Endothelial cell of umbilical vein (primary cell): ENCODE results near the gene CLEC18B. TPM values are rescaled to one million over a fixed set of nuclear protein-coding genes. Genes with fewer than 3 reads are reported as not detected.
A peak's percentile ranks its signal among the peaks of the same experiment; 100 is the strongest.
"Not testable (repeated sequence)": the region's sequence is repeated elsewhere in the genome, so short reads cannot be mapped to it uniquely, and the experiment has no call there.

ENCODE experiments used
- BruUV-seq: library from RNA; stranded (reverse); fragments of 400-500 nt; replicated peaks from 2 replicates; lab custom pipeline; 2021; lab: Mats Ljungman, UMichigan
- CTCF ChIA-PET: fragments of 300-600, 350-600 bp; sonication (Branson Sonifier 250); formaldehyde crosslinking; loops from one replicate; lab custom pipeline; 2021; ENCODE audit warnings: antibody characterized with exemption, inconsistent platforms; lab: Charles Lee
- POLR2A ChIA-PET: fragments of 300-600, 350-600 bp; sonication (Branson Sonifier 250); formaldehyde crosslinking; loops from one replicate; lab custom pipeline; 2021; ENCODE audit warnings: antibody characterized with exemption, inconsistent platforms; lab: Charles Lee
- DNase-seq: peaks from one replicate; pipeline ENCODE4 v3.0.0-alpha.2; 2011; ENCODE audit warnings: low read depth, low spot score
- FAIRE-seq: peaks from 2 replicates; lab custom pipeline; 2011; peaks lifted over from hg19 to GRCh38; lab: Jason Lieb, UNC
- H2AFZ ChIP-seq: 2 replicates; pipeline ENCODE4 v1.6.0; 2012; ENCODE audit warnings: low read depth, low read length, control low read depth, inconsistent platforms
- H3K27ac ChIP-seq: 2 replicates; pipeline ENCODE4 v1.5.1; 2011; ENCODE audit warnings: low read depth, mild to moderate bottlenecking, control low read depth, low read length, moderate library complexity; ENCODE audit not compliant: insufficient read depth
- H3K27me3 ChIP-seq, 2 experiments: 2 replicates each; pipeline versions ENCODE4 v1.6.0 to v1.6.1; 2011; ENCODE audit warnings: low read length in 2 of 2, mixed read lengths in 1 of 2; ENCODE audit not compliant: control insufficient read depth in 2 of 2, insufficient read depth in 2 of 2
- H3K36me3 ChIP-seq, 2 experiments: 2 replicates in 1 of 2; 3 replicates in 1 of 2; pipeline ENCODE4 v1.5.1; 2011; ENCODE audit warnings: low read length in 2 of 2, mild to moderate bottlenecking in 1 of 2, moderate library complexity in 1 of 2; ENCODE audit not compliant: control insufficient read depth in 2 of 2, insufficient read depth in 2 of 2; ENCODE audit errors: extremely low read depth in 1 of 2
- H3K4me1 ChIP-seq: 3 replicates; pipeline ENCODE4 v1.5.1; 2011; ENCODE audit warnings: mild to moderate bottlenecking, low read length; ENCODE audit not compliant: control insufficient read depth, insufficient read depth; ENCODE audit errors: extremely low read depth
- H3K4me2 ChIP-seq: 2 replicates; pipeline ENCODE4 v1.6.1; 2011; ENCODE audit warnings: low read length, control low read depth, mixed read lengths; ENCODE audit not compliant: insufficient read depth
- H3K4me3 ChIP-seq, 3 experiments: fragments of 200-600 bp in 1 of 3; sonication (generic), shearing (Covaris generic) in 1 of 3; replicated peaks in 1 of 3; 2 replicates each; pipeline ENCODE4 v1.5.1; 2011 to 2016; ENCODE audit warnings: control low read depth in 3 of 3, low read length in 3 of 3, mild to moderate bottlenecking in 2 of 3, inconsistent platforms in 1 of 3, low read depth in 1 of 3, moderate library complexity in 1 of 3; ENCODE audit not compliant: insufficient read depth in 1 of 3
- H3K79me2 ChIP-seq: 2 replicates; pipeline ENCODE4 v1.6.0; 2012; ENCODE audit warnings: low read length, inconsistent platforms; ENCODE audit not compliant: control insufficient read depth, insufficient read depth
- H3K9ac ChIP-seq: replicated peaks from 2 replicates; pipeline ENCODE3; 2011; ENCODE audit warnings: low read length, control low read depth; ENCODE audit not compliant: insufficient read depth; ENCODE audit errors: extremely low read depth
- H3K9me1 ChIP-seq: replicated peaks from 3 replicates; pipeline ENCODE4 v1.6.0; 2011; ENCODE audit warnings: mild to moderate bottlenecking, low read length; ENCODE audit not compliant: control insufficient read depth, insufficient read depth; ENCODE audit errors: extremely low read depth
- H3K9me3 ChIP-seq: replicated peaks from 2 replicates; pipeline ENCODE4 v1.5.1; 2012; ENCODE audit warnings: low read length, inconsistent platforms; ENCODE audit not compliant: control insufficient read depth, insufficient read depth
- H4K20me1 ChIP-seq: replicated peaks from 2 replicates; pipeline ENCODE3; 2011; ENCODE audit warnings: mild to moderate bottlenecking, low read length; ENCODE audit not compliant: control insufficient read depth, insufficient read depth; ENCODE audit errors: extremely low read depth
- CTCF ChIP-seq, 2 donors: IDR thresholded peaks; 1 replicate in 1 of 2; 2 replicates in 1 of 2; pipeline ENCODE4 v1.5.1; 2011; ENCODE audit warnings: low read length in 2 of 2, mild to moderate bottlenecking in 2 of 2, moderate library complexity in 2 of 2, control low read depth in 1 of 2, inconsistent platforms in 1 of 2, low read depth in 1 of 2; ENCODE audit not compliant: insufficient read depth in 1 of 2; ENCODE audit errors: extremely low read depth in 1 of 2
- EZH2 ChIP-seq: IDR thresholded peaks from 2 replicates; pipeline ENCODE4 v1.6.1; 2012; ENCODE audit warnings: borderline replicate concordance, low read depth, mild to moderate bottlenecking, moderate library complexity, low read length, inconsistent platforms; ENCODE audit not compliant: severe bottlenecking
- FOS ChIP-seq: IDR thresholded peaks from 2 replicates; pipeline ENCODE4 v1.6.1; 2011; ENCODE audit warnings: mild to moderate bottlenecking, low read length, moderate library complexity, borderline replicate concordance; ENCODE audit not compliant: insufficient read depth
- GATA2 ChIP-seq: IDR thresholded peaks from 2 replicates; pipeline ENCODE4 v1.7.0; 2011; ENCODE audit warnings: low read depth, mild to moderate bottlenecking, moderate library complexity, mixed read lengths, low read length; ENCODE audit not compliant: insufficient read length, insufficient read depth
- JUN ChIP-seq: IDR thresholded peaks from 2 replicates; pipeline ENCODE4 v1.6.1; 2011; ENCODE audit warnings: borderline replicate concordance, low read depth; ENCODE audit not compliant: insufficient read length, insufficient read depth
- MAX ChIP-seq: IDR thresholded peaks from 2 replicates; pipeline ENCODE4 v1.6.1; 2011; ENCODE audit not compliant: insufficient read depth, insufficient read length
- MYC ChIP-seq: IDR thresholded peaks from one replicate; pipeline ENCODE4 v1.6.1; 2011; ENCODE audit warnings: mild to moderate bottlenecking, low read depth, low read length
- POLR2A ChIP-seq: IDR thresholded peaks from 2 replicates; pipeline ENCODE4 v1.6.1; 2012; ENCODE audit warnings: low read depth, mild to moderate bottlenecking, control low read depth, low read length
- POLR2AphosphoS5 ChIP-seq: IDR thresholded peaks from 2 replicates; pipeline ENCODE4 v1.6.1; 2012; ENCODE audit warnings: low read depth, mild to moderate bottlenecking, control low read depth, low read length, moderate library complexity; ENCODE audit not compliant: insufficient read depth
- dilution Hi-C: fragments of 300-500 bp; cut with MboI; formaldehyde crosslinking; loops from one replicate; pipeline ENCODE4 v1.15.0; 2019; ENCODE audit warnings: low sequenced_read_pairs; ENCODE audit not compliant: extremely low pct_ligation_motif_present
- intact Hi-C: fragments of 100-400 bp; cut with micrococcal nuclease; formaldehyde crosslinking; loops from one replicate; pipeline ENCODE4 v1.10.0; 2022
- polyA plus RNA-seq, 4 experiments: library from polyadenylated mRNA; depleted of rRNA in 3 of 4; stranded (reverse) in 3 of 4; unstranded in 1 of 4; fragments of >200 nt; gene quantifications; 2 replicates each; pipeline versions ENCODE4 v1.2.1 to v1.2.3, GENCODE V29; 2011 to 2012; ENCODE audit warnings: missing spikeins in 1 of 4
- total RNA-seq: library from RNA; stranded (reverse); gene quantifications from 2 replicates; pipeline ENCODE4 v1.2.3, GENCODE V29; 2021

The CLEC18B gene
- total and polyA plus RNA-seq, 2 donors (not counting 3 experiments of a cell fraction or from before 2014, with no cell fraction given): 0.49 TPM; not detected in 1

- Histone ChIP-seq H3K9ac (no peak overlapping the region), H2AFZ (no peak overlapping the region), H3K9me3 (no peaks in the 10 kb centered on the region), H3K27ac (no peak overlapping the region), H3K9me1 (no peaks in the 10 kb centered on the region), H3K4me1 (peaks cover 3% of the 10 kb centered on the region), H3K4me2 (no peak overlapping the region), H3K79me2 (peaks cover 3% of the 10 kb centered on the region), H4K20me1 (no peaks in the 10 kb centered on the region), H3K36me3 (no peaks in the 10 kb centered on the region), H3K4me3 (no peak overlapping the region), H3K27me3 (peaks cover 2% of the 10 kb centered on the region in 2 experiments)
- dilution Hi-C loops (no loop called here), intact Hi-C loops (no loop called here)
- POLR2A ChIA-PET: no interaction called here
- CTCF ChIA-PET: no interaction called here
- DNase-seq (no peak), FAIRE-seq (no peak)
- TF ChIP-seq MAX (no peak), EZH2 (no peak), CTCF (IDR thresholded peaks at IDR 0.05; ENCODE audit: extremely low read depth in 1 of 2, insufficient read depth in 1 of 2, low read depth in 1 of 2, low read length in 2 of 2) (no peak), POLR2AphosphoS5 (no peak), JUN (no peak), FOS (no peak), POLR2A (no peak), GATA2 (no peak), MYC (no peak)
- BruUV-seq: no TSS peak
Observed at GRCh38 chr16:74372369-74372768, 48.9 kb downstream of the CLEC18B start.

GRCh38 chr16:74370338-74371135 is 50.7 kb downstream of the CLEC18B start:
- intact Hi-C loops, dilution Hi-C loops: not testable (repeated sequence)

More at GRCh38 chr16:74370338-74371135, 50.7 kb downstream of the CLEC18B start:
- BruUV-seq, H3K4me2 ChIP-seq, CTCF ChIA-PET, H3K9me3 ChIP-seq, H3K27ac ChIP-seq, H3K9me1 ChIP-seq, H3K4me1 ChIP-seq, H4K20me1 ChIP-seq, POLR2A ChIA-PET, H3K36me3 ChIP-seq, DNase-seq, H3K4me3 ChIP-seq, H2AFZ ChIP-seq, H3K9ac ChIP-seq, H3K27me3 ChIP-seq: not testable (repeated sequence)
- H3K79me2 ChIP-seq: peaks cover 17% of the 10 kb centered on the region
- peak; percentile 56 for FAIRE-seq
